GM21576 (cell line): ENCODE data around the gene SUCLA2.
"Not testable (repeated sequence)": the region's sequence is repeated elsewhere in the genome, so short reads cannot be mapped to it uniquely, and the experiment has no call there.

Source experiments
- ATAC-seq: cut with Tn5 transposase; IDR thresholded peaks from one replicate; pipeline ENCODE4 v1.9.1; 2021; ENCODE audit warnings: mild to moderate bottlenecking, moderate library complexity; ENCODE audit not compliant: unreplicated experiment

The SUCLA2 gene

DNA sequence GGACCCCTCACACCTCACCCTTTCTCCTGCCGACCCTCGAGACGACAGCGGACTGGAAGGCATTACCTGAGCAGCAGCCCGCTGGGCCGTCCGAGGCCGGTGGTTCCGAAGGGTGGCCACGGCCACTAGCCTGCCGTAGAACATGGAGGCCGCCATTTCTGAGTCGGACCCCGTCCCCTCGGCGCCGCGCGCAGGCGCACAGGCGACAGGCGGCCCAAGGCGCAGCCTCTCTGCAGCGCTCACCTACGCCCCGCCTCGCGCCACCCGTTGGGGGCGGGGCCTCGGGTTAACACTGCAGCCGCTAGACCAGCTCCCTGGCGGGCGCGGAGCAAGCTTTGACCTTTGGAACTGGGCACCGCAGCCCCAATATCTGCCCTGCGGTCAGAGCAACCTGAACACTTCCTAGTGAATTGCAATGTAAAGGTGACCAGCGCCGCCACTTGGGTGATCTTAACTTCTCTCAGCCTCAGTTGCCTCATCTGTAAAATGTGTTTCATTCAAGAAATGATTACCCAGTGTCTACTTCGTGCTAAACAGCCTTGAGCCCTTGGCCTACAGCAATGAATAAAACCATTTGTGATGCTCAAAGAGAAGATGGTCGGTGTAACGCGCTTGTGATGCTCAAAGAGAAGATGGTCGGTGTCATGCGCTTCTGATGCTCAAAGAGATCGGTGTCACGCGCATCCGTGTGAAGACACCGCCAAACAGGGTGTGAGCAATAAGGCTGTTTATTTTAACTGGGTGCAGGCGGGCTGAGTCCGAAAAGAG lies at the start of gene SUCLA2:
TSS of gene SUCLA2 (minus strand) at position 160 of the 768 bp plus-strand sequence. CDS start at position 156, 4 bp downstream.
- peak; percentile 96 for ATAC-seq

DNA sequence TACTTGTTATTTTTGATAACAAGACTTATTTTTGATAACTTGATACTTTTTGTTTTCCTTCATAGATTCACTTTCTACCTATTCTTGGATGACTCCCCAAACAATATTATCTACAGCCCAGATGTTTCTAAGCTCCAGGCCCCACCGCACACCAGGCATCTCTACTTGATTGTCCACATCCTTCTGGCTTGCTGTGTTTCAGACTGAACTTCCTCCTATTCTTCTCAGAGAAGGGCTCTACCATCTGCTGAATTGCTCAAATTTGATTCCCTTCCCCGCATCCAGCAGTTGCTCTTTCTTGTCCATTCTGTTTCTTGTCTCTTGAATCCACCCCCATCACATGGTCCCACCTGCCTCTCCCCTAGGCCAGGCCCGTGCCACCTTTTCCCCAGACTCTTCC lies 49.5 kb upstream of the SUCLA2 start:
- no peak for ATAC-seq

DNA sequence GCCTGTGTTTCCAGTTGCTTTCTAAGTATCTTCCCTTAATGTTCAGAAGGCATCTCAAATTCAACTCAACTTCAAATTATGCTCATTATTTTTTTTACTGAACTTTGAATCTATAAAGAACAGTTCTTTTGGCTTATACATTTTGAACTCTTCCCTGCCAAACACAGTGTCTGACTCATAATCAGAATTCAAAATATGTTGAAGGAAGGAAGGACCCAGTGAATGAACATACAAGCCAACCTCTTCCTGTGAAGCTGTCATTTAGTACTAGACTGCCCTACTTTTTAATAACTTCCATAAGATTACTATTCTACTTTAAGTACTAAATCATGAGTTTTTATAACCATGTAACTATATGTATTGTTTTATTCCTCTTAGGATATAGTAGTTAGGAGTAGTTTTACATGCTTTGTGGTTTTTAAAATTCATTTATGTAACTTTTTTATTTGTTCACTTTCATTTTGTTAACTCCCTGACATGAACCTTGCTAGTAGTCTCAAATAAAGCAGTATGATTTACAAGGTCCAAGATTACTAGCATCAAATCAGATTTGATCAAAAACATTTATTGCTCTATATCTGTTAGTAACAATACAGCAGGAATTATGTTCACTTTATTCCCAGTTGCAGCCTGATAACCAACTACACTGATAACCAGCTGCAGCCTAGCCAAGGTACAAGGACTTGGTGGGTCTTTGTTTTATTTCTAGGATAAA lies 42.9 kb upstream of the SUCLA2 start:
- no peak for ATAC-seq

DNA sequence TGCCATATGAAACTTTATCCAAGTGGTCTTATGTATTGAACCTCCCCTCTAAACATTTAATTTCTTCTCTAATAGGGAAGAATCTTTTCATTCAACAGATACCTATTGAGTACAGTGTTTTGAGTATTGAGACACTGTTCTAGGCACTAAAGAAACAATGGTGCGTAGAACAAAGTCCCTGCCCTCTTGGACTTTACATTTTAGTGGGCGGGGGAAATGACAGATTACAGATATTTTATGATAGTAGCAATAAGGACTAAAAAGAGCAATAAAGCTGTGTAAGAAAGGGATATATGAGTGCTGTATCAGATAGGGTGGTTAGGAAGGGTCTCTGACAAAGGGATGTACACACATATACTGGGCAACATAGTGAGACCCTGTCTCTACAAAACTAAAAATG lies 41.8 kb upstream of the SUCLA2 start:
- no peak for ATAC-seq

DNA sequence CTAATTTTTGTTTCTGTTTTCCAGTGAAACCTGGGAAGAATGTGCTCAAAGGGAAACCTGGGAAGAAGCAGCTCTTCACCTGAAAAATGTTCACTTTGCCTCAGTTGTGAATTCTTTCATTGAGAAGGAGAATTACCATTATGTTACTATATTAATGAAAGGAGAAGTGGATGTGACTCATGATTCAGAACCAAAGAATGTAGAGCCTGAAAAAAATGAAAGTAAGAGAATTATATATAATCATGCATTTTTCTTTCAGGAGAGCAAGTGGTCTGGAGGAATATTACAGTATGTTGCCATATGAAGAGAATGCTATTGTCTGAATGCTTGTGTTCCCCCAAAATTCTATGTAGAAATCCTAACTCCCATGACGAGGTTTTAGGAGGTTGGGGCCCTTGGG lies 39.8 kb upstream of the SUCLA2 start:
- no peak for ATAC-seq

DNA sequence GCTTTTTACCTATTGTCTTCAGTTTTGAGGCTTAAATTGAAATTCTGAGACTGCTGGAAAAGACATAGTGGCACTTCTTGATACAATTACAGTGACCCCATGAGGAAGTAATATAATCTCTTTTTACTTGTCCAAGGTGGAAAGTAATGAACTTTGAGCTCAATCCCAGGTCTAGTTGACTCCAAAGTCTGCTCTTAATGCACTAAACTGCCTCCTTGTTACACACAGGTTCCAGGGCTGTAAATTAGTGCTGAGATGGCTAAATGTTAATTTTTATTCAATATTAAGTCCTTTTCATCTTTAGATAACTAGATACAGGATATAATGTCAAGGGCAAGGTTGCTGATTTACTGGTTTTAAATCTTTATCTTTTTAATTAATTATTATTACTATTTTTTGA lies 39.0 kb upstream of the SUCLA2 start:
- ATAC-seq, result no peak

DNA sequence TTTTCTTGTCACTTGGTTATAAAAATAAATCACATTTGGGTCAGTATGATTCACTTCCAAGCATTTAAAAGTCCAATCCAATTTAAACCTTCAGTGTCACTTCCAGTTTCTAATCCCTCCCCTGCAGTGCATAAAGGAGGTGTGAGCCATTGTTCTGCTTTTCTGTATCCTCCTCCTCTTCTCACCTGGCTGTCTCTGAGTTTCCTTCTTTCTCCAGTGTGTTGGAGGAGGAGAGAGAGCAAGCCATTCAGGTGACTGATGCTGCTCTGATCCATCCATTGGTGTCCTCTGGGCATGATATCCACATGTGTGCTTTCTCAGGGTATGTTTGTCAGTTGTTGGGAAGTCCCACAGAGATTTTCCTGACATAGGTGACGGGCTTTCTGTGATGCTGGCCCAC lies 37.7 kb upstream of the SUCLA2 start:
- ATAC-seq, result no peak

DNA sequence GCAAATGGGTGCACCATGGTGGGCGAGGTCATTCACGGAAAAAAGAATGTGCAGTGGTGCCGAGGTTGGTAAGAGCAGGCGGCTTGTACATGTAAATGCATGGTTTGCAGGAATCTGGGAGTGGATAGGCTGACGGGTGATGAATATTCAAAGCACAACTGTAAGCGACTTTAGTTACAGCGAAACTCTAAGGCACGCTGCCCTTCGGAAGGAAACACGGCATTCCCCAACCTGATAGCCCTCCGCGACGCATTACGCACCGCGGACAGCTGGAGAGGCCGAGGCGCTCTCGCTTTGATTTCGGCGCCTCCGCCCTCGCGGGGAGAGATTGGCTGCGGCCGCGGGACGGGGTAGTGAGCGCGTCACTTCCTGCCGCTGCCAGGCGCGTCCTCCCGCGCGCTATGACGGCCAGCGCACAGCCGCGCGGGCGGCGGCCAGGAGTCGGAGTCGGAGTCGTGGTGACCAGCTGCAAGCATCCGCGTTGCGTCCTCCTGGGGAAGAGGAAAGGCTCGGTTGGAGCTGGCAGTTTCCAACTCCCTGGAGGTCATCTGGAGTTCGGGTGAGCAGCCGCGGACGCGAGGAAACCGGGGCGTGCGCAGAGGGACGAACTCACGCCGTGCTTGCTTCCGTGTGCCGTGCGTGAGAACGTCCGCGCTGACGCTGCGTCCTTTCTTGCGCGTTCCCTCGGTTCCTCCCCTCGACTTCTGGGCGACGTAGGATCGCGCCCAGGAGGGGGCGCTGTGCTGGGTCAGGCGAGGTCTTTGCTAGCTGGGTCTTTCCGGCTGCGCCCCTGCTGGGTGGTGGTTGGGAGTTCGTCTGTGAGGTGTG lies 36.5 kb upstream of the SUCLA2 start, which contains the start of gene NUDT15:
TSS of gene NUDT15 (plus strand) at position 381 of the 828 bp plus-strand sequence. CDS start at position 402, 21 bp downstream.
- peak; percentile 94 for ATAC-seq

DNA sequence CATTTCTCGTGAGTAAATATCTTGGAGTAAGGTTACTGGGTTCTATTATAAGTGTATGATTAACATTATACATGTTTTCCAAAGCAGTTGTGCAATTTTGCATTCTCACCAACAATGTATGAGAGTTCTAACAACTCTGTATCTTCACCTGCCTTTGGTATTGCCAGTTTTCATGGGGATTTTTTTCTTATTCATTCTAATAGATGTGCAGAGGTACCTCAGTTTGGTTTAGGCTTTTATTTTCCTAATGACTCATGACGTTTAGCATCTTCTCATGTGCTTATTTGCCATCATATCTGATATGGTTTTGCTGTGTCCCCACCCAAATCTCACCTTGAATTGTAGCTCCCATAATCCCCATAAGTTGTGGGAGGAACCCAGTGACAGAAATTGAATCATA lies 28.8 kb upstream of the SUCLA2 start:
- no peak for ATAC-seq

DNA sequence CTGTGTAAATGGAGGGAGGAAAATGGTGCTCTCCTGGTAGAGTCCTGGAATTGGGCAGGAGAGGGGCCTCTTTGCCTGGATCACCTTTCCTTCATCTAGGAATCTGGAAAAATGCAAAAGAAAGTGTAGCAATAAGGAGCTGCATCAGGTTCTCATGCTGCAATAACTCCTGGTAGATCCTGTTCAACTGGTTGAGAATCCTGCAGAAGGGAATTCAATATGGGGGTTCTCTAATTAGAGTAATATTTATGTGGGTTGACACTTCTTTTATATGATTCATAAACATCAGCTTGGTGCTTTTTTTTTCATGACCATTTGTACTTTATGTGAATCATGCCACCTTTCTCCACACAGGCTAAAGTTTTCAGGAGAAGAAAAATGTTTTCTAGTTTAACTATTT lies 27.0 kb upstream of the SUCLA2 start:
- no peak for ATAC-seq

DNA sequence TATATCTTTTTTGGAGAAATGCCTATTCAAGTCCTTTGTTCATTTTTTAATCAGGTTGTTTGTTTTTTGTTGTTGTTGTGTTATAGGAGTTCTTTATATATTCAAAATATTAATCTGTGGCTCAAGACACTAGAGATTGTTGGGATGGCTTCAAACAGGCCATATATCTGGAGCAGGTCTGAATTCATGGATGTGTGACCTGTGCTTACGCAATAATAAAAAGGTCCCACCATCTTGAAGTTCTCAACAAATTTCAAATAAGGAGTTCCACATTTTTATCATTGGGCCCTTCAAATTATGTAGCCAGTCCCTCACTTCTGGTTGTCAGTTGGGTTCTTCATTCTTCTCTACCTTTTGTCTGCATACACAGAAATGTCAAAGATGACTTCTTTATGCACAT lies 18.7 kb upstream of the SUCLA2 start:
- ATAC-seq, result no peak

DNA sequence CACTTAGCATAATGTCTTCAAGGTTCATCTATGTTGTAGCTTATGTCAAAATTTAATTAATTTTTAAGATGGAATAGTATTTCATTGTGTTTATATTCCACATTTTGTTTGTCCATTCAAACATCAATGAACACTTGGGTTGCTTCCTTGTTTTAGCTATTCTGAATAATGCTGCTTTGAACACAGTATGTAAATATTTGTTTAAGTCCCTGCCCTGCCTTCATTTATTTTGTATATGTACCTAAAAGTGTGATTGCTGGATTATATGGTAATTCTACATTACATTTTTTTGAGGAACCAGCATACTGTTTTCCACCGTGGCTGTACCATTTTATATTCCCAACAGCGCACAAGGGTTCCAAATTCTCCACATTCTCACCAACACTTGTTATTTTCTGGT lies 17.6 kb upstream of the SUCLA2 start:
- no peak for ATAC-seq

DNA sequence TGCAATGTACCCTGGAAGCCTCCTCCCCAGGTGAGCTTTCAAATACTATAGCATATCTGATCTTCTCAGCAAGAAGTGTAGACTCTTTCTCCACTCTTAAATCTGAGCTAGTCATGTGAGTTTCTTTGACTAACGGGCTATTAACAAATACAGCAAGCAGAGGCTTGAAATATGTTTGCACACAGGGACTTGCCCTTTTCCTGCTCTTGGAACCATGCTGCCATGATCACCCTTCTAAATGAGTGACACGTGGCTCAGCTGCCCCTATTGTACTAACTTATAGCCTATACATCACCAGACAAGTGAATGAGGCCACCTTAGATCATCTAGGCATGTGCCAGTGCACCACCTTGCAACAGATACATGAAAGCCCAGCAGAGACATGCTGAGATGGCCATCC lies 13.3 kb upstream of the SUCLA2 start:
- no peak for ATAC-seq

DNA sequence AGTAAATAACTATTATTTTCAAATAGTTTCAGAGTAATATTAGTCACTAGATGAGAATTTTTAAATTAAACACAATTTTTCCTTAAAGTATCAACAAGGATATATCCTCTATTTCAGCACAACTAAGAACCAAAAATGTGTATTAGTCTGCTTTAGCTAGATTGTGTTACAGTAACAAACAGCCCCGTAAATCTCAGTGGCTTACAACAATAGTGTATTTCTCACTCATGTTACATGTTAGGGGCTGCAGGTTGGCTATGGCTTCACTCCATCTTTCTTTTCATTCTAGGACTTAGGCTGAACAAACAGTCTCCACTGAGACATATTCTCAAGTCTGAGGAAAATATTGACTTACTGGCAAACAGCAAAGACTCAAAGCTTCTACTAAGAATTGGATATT lies 11.6 kb upstream of the SUCLA2 start:
- no peak for ATAC-seq

DNA sequence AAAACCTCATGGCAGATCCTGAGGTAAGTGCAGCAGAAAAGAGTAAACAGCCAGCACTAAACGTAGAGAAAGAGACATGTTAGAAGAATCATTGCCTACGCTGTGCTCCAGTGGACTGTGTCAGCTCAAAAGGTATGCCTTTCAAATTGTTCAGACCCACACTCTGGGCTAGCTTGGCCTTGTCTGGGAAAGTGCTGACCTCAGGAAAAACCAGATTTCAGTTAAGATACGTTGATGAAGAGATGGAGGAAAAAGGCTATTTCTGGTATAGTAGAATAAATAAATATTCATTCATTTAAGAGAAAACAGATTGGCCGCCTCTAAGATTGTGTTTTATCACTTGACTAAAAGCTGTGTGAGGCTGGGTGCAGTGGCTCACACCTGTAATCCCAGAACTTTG lies 9.6 kb upstream of the SUCLA2 start:
- ATAC-seq, result no peak

DNA sequence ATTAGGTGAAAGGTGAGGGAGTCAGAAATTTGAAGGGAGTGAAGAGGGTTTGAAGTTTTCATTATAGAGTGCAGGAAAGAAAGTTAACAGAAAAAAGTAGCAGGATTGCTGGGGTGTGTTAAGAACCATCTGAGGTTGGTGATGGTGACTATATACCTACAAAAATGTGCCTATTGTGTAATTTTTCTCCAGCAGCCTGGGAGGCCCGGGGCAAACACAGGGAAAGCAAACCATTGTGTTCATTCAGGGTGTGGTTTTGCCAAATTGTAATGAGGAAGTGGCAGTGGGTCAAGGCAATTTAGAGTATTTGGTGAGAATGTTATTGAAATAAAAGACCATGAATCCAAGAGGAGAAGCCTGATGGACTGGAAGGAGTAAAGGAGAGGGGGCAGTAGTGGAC lies 8.2 kb upstream of the SUCLA2 start:
- no peak for ATAC-seq

DNA sequence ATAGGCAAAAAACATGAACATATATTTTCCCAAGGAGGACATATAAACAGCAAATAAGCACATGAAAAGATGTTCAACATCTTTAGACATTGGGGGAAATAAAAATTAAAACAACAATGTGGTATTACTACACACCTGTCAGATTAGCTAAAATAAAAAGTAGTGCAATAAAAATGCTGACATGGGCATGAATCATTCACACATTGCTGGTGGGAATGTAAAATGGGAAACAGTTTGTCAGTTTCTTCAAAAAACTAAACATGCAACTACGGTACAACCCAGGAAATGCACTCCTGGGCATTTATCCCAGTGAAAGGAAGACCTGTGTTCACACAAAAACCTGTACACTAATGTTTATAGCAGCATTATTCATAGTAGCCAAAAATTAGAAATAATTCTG lies 5.3 kb upstream of the SUCLA2 start:
- no peak for ATAC-seq

DNA sequence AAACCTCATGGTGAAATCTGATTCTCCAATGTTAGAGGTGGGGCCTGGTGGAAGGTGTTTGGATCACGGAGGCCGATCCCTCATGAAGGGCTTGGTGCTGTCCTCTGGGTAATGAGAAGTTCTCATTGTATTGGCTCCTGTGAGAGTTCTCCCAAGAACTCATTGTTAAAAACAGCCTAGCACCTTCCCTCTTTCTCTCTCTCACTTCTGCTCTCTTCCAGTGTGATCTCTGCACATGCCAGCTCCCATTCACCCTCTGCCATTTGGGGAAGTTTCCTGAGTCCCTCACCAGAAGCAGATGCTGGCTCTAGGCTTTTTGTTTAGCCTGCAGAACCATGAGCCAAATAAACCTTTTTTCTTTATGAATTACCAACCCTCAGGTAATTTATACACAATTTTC lies 3.1 kb upstream of the SUCLA2 start:
- no peak for ATAC-seq

DNA sequence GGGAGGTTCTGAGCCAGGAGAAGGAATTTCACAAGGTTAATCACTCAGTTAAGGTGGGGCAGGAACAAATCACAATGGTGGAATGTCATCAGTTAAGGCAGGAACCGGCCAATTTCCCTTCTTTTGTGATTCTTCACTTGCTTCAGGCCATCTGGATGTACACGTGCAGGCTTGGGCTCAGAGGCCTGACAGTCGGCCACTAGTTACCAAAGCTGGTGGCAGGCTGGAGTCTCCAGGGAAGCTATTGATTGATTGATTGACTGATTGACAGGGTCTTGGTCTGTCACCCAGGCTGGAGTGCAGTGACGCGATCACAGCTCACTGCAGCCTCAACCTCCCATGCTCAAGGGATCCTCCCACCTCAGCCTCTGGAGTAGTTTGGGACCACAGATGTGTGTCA lies 926 bp upstream of the SUCLA2 start:
- ATAC-seq, result not testable (repeated sequence)

DNA sequence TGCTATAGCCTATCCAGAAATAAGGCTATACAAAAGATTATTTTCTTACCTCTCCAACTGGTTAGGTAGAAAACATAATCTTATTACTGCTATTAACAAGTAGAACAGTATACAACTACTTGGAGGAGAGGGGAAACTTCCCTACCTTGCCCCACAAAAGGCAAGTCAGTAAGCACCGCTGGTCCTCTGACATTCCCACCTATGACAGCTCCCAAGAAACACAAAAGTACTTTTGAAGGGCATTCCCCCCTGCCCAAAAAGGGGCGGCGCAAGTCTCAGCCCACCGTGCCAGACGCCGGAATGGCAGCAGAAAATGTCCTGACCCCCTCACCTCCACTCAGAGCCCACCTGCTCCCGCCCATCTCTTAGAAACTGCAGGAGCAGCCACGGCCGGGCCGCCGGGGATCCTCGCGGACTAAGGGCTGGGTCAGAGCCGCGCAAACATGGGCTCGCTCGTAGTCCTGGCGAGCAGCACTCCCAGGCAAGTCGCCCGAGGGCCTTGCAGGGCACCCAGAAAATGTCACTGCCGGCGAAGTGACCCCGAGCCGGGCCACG lies 437 bp downstream of the SUCLA2 start:
- peak; percentile 31 for ATAC-seq

DNA sequence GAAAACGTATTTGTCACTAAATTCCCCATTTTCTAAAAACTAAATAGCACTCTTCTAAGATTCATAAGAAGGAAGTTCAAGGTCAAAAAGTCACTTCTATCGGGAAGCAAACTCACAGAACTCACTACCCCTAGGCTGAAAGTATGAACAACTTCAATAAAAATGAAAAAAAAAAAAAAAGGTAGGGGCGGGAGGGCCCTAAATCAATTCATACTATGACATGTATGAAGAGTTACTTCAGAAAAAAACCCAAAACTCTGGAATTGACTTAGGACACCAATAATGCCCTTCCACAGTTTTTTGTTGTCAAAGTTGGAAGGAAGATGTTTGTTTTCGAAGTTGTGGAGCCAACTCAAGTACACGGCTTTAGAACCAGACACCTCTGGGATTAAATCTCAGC lies 1.1 kb downstream of the SUCLA2 start:
- no peak for ATAC-seq
